Measurements from ENCODE around the gene SAXO1.

- TF ChIP-seq CTCF (IDR thresholded peaks at IDR 0.05) (no peak), TCF7 (CRISPR knock-in tag; IDR thresholded peaks at IDR 0.05; ENCODE audit: low read depth) (no peak), NR2C2 (CRISPR knock-in tag; IDR thresholded peaks at IDR 0.05) (no peak), MAX (CRISPR knock-in tag; IDR thresholded peaks at IDR 0.05) (no peak), ESRRA (CRISPR knock-in tag; IDR thresholded peaks at IDR 0.05; ENCODE audit: borderline replicate concordance) (no peak), USF2 (CRISPR knock-in tag; IDR thresholded peaks at IDR 0.05) (no peak), PRRX2 (CRISPR knock-in tag; IDR thresholded peaks at IDR 0.05) (no peak), PREB (CRISPR knock-in tag; IDR thresholded peaks at IDR 0.05; ENCODE audit: borderline replicate concordance) (no peak), ELF4 (CRISPR knock-in tag; IDR thresholded peaks at IDR 0.05; ENCODE audit: low read depth) (no peak), EMX1 (CRISPR knock-in tag; IDR thresholded peaks at IDR 0.05) (no peak), IRF2 (CRISPR knock-in tag; IDR thresholded peaks at IDR 0.05; ENCODE audit: borderline replicate concordance, low read depth) (no peak), CBFB (CRISPR knock-in tag; IDR thresholded peaks at IDR 0.05; ENCODE audit: low read depth) (no peak), AFF4 (CRISPR knock-in tag; IDR thresholded peaks at IDR 0.05; ENCODE audit: borderline replicate concordance) (no peak)
These were observed 23.5 kb downstream of the SAXO1 start for GRCh38 chr9:19009391-19009965.
